Measurements from ENCODE around the gene SCFD1.

DNA sequence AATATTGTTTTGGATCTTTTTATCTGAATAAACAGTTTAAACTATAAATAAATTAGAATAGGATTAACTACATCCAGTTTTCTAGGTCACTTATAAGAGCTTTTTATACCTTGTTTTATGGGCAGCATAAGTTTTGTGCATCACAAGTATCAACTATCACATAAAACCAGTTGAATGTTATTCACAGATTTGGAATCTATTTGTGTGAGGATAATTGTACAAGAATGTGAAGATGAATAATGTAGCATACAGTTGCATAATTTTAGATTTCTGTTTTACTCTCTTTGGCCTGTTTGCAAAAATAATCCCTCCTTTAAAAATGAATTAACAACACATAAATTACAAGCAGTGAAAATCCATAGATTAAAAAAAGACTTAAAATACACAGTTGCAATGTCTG lies 88.8 kb downstream of the SCFD1 start:
- TF ChIP-seq, protein P1, sequence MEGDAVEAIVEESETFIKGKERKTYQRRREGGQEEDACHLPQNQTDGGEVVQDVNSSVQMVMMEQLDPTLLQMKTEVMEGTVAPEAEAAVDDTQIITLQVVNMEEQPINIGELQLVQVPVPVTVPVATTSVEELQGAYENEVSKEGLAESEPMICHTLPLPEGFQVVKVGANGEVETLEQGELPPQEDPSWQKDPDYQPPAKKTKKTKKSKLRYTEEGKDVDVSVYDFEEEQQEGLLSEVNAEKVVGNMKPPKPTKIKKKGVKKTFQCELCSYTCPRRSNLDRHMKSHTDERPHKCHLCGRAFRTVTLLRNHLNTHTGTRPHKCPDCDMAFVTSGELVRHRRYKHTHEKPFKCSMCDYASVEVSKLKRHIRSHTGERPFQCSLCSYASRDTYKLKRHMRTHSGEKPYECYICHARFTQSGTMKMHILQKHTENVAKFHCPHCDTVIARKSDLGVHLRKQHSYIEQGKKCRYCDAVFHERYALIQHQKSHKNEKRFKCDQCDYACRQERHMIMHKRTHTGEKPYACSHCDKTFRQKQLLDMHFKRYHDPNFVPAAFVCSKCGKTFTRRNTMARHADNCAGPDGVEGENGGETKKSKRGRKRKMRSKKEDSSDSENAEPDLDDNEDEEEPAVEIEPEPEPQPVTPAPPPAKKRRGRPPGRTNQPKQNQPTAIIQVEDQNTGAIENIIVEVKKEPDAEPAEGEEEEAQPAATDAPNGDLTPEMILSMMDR (IDR thresholded peaks at IDR 0.05 in 2 of 3, conservative IDR thresholded peaks at IDR 0.05 in 1 of 3; ENCODE audit: control insufficient read depth in 2 of 3, extremely low read depth in 1 of 3, insufficient read depth in 1 of 3, low read depth in 3 of 3, low read length in 3 of 3), result no peak
- no peak for TF ChIP-seq SIX5 (IDR thresholded peaks at IDR 0.05; ENCODE audit: low read depth, low read length, severe bottlenecking)
